GM19035 (cell line): Measurements from ENCODE around the gene RHOJ.
"Not testable (repeated sequence)": the region's sequence is repeated elsewhere in the genome, so short reads cannot be mapped to it uniquely, and the experiment has no call there.

Experiments used
- ATAC-seq: cut with Tn5 transposase; IDR thresholded peaks from one replicate; pipeline ENCODE4 v1.9.1; 2021; ENCODE audit not compliant: unreplicated experiment

RHOJ gene

GRCh38 chr14:63204407-63205043 lies at the start of gene RHOJ:
TSS of gene RHOJ (plus strand) at chr14:63204443. CDS start at chr14:63204870, 427 bp downstream.
- no peak for ATAC-seq

DNA sequence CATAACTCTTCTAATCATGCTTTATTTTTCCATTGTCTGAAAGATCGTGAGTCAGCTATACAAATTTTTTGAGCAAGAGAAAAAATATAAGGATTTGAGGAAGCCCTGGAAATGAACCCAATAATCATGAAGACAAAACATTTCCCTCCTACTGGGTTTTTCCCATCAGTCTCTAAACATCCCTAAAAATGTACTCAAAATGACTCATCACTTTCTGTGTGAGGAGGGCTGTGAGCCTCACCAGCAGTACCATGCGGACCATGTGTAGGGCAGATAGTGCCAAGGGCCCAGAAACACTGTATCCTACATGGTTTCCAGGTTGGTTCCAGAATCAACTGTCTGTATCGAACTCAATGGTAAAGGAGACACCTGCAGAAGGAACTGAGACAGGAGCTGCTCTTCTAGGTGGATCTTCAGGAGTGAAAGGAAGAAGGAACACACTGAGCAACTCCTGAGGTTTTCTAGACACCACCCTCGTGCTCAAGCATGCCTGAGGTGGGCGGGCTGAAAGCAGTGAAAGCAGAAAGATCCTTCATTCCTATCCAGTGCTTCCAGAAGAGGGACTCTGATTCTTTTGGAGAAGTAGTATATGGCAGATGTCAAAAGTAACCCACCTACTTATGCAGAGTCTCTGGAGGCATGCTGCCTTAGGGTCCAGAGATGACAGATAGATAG lies 48.6 kb upstream of the RHOJ start:
- no peak for ATAC-seq

- ATAC-seq, result no peak
These were observed 47.0 kb upstream of the RHOJ start for GRCh38 chr14:63157195-63157594.

DNA sequence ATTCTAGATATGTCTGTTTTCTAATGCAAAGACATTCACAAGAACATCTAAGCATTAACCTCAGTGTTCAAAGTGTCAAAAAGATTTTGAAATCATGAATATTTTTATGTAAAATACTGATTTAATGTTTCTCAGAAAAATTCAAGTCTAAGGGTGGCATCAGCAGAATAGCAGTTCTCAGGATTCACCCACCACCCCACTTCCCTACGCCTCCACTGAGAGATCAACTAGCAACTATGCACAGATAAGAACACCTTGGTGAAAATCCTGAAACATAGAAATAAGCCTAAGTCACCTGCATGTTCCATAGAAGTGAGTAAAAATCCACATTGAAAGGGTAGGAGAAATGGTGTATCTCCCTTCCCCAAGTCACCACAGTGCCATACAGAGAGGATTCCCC lies 40.9 kb upstream of the RHOJ start:
- ATAC-seq, result no peak

GRCh38 chr14:63164108-63164683 lies 40.0 kb upstream of the RHOJ start:
- no peak for ATAC-seq

DNA sequence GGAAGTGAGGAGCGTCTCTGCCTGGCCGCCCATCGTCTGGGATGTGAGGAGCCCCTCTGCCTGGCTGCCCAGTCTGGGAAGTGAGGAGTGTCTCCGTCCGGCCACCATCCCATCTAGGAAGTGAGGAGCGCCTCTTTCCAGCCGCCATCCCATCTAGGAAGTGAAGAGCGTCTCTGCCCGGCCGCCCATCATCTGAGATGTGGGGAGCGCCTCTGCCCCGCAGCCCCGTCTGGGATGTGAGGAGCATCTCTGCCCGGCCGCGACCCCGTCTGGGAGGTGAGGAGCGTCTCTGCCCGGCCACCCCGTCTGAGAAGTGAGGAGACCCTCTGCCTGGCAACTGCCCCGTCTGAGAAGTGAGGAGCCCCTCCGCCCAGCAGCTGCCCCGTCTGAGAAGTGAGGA lies 39.0 kb upstream of the RHOJ start:
- ATAC-seq, result not testable (repeated sequence)

- no peak for ATAC-seq
These were observed 37.2 kb upstream of the RHOJ start for GRCh38 chr14:63167044-63167443.

- ATAC-seq, result no peak
These were observed 29.5 kb upstream of the RHOJ start for GRCh38 chr14:63174760-63175191.

GRCh38 chr14:63175531-63175930 lies 28.7 kb upstream of the RHOJ start:
- ATAC-seq, result no peak

DNA sequence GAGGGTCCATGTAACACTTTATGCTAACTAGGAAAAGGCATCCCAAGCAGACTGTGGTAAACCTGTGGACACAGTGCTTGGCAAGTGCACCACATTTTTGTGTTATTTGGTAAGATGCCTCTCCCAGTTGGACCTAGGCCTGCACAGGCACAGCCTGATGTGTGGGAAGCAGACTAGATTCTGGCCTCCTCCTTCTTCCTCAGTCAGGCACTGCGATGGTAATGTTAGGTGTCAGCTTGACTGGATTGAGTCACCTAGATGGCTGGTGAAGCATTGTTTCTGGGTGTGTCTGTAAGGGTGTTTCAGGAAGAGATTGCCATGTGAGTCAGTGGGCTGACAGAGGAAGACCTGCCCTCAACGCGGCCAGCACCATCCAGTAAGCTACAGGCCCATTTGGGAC lies 25.3 kb upstream of the RHOJ start:
- no peak for ATAC-seq

DNA sequence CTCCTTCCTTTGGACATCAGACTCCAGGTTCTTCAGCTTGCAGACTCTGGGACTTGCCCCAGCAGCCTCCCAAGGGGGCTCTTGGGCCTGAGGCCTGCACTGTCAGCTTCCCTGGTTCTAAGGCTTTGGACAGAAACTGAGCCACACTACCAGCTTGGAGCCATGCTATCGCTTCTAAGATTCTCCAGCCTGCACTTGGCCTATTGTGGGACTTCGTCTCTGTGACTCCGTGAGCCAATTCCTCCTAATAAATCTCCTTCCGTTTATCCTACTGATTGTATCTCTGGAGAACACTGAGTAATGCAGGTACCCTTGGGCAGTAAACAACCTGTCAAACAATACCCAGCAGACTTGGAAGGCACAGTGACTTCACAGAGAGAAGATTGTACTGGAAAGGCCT lies 24.9 kb upstream of the RHOJ start:
- no peak for ATAC-seq

DNA sequence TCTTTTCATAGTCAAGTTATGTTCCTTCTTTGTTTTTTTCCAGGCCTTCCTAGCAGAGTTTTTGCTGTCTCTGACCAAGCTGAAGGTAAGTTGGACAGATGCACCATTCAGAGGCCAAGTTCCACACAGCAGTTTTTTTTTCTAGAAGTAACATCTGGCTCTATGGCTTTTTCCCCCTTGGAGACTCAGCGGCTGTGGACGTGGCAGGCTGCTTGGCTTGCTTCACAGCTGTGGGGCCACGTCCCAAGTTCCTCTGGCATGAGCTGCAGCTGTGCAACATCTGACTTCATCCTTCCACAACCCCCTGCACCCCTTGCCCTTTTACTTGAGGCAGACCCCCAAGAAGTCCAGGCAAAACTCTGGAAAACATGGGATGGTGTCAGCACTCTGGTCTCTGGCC lies 24.2 kb upstream of the RHOJ start:
- ATAC-seq, result no peak

- no peak for ATAC-seq
These were observed 21.3 kb upstream of the RHOJ start for GRCh38 chr14:63182968-63183367.

GRCh38 chr14:63186453-63186852 lies 17.8 kb upstream of the RHOJ start:
- ATAC-seq, result no peak

DNA sequence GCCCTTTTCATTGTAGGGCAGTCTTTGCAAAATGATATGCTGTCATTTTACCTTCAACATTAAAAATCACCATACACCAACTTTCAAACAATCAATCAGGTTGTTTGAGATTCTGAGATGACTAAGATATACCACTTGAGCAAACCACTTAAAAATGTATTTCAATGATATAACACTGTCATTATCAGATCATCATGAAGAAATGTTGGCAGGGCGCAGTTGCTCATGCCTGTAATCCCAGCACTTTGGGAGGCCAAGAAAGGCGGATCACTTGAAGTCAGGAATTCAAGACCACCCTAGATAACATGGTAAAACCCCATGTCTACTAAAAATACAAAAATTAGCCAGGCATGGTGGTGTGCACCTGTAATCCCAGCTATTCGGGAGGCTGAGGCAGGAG lies 13.0 kb upstream of the RHOJ start:
- ATAC-seq, result no peak

- ATAC-seq, result no peak
These were observed 12.2 kb upstream of the RHOJ start for GRCh38 chr14:63192085-63192484.

GRCh38 chr14:63193236-63193635 lies 11.0 kb upstream of the RHOJ start:
- no peak for ATAC-seq

DNA sequence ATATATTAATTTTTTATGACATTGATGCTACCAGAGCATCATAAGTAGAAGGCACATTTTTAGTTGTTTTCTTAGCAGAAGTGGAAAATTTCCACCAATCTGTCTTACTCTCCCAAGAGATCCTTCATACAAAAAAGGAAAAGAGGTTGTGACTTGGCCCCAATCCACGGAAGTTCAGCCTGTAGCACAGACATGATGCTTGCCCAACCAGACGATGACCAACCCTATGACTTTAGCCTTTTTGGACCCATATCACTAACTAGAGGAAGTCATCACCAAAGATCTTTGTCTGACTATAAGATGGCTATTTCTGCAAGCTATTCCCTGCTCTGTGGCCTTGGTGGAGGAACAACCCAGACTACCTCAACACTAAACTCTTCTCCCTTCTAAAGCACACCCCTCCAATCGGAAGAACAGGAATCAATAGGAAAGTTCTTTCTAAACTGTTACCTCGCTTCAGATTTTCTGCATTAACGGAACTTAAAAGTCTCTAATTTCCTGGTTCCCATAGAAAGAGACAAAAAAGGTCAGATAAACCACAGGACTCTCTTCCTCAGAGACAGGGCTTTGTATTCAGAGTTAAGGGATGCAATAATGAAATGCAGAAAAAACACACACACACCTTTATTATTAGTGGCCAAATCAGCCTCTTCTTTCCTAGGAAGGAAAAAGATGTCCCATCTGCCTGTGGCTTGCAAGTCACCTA lies 4.1 kb upstream of the RHOJ start:
- no peak for ATAC-seq

DNA sequence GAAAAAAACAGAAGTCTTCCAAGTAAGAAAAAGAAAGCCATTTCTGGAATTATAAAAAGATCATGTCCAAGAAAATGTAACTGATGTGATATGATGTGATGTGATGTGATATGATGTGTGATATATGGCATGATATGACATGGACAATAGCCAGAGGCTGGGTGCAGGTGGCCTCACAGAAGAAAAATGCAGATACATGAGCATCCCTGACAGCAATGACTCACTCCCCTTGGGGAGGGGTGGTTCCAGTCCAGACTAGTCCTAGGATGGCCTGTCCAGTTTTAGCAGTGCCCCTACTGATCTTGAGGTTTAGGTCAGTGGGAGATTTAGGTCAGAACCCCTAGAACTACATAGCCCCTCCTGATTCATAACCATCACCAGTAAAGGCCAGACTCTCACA lies 3.5 kb upstream of the RHOJ start:
- no peak for ATAC-seq

- no peak for ATAC-seq
These were observed 1.2 kb upstream of the RHOJ start for GRCh38 chr14:63203015-63203414.

- ATAC-seq, result no peak
These were observed 431 bp upstream of the RHOJ start for GRCh38 chr14:63203618-63204406.
